Muscle of leg (tissue), 11 donors: ENCODE measurements around the gene PRRG3. TPM values are rescaled to one million over a fixed set of nuclear protein-coding genes. Genes with fewer than 3 reads are reported as not detected.

Experiments used
- DNase-seq: peaks from one replicate; pipeline ENCODE4 v3.0.0; 2013
- H3K27ac ChIP-seq: one replicate; pipeline ENCODE4 v1.5.1; 2013; ENCODE audit warnings: mild to moderate bottlenecking, low read length, control low read depth
- H3K27me3 ChIP-seq: one replicate; pipeline ENCODE4 v1.6.1; 2013; ENCODE audit warnings: low read length; ENCODE audit not compliant: control insufficient read depth, insufficient read depth
- H3K36me3 ChIP-seq: one replicate; pipeline ENCODE4 v1.6.1; 2013; ENCODE audit warnings: low read length; ENCODE audit not compliant: control insufficient read depth, insufficient read depth
- H3K4me1 ChIP-seq: one replicate; pipeline ENCODE4 v1.6.1; 2013; ENCODE audit warnings: low read length; ENCODE audit not compliant: control insufficient read depth, insufficient read depth
- H3K4me3 ChIP-seq: one replicate; pipeline ENCODE4 v1.5.1; 2013; ENCODE audit warnings: low read length, control low read depth
- H3K9me3 ChIP-seq: replicated peaks from 2 replicates; pipeline ENCODE4 v1.6.1; 2013; ENCODE audit warnings: low read depth, low read length; ENCODE audit not compliant: control insufficient read depth
- WGBS: methylation state at CpG from one replicate; pipeline ENCODE4 v1.1.5; 2013; ENCODE audit warnings: missing lambda C conversion rate; ENCODE audit not compliant: insufficient coverage; 5-methylcytosine and 5-hydroxymethylcytosine counted together
- polyA plus RNA-seq, 8 donors: library from polyadenylated mRNA; unstranded; fragments of 120-200 nt; gene quantifications; one replicate each; pipeline versions ENCODE4 v1.2.1 to v1.2.3, GENCODE V29; 2013; ENCODE audit warnings: inconsistent platforms in 1 of 8, low replicate concordance in 1 of 8; ENCODE audit not compliant: insufficient read length in 8 of 8, insufficient read depth in 1 of 8
- total RNA-seq: library from RNA; stranded (reverse); fragments of 120-200 nt; gene quantifications from one replicate; pipeline ENCODE4 v1.2.4, GENCODE V29; 2013

The PRRG3 gene
- total and polyA plus RNA-seq, 9 donors = 12.6 to 41.4 (median 27.7) TPM

DNA sequence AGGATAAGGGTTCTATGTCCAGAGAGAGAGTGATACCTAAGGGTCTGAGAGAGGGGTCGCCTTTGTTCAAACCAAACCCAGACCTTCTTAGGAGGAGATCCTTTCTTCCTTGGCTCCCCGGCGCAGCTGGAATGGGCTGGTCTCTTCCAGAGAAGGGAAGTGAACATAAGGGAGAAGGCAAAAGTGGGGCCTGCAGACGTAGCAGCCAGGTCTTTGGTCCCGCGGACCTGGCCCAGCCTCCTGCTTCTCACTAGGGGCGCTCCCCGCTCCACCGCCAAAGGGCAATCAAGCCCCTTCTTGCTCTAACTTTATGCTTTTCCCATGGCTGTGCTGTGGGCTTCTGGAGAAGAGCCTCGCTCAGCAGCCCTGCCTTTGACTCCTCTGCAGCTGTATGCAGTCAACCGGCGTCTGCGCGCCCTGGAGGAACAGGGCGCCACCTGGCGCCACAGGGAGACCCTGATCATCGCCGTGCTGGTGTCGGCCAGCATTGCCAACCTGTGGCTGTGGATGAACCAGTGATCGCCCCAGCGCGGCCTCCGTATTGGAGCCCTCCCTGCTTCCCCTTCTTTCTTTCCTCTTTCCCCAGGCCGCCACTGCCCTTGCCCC is 27.1 kb downstream of the PRRG3 start:
- Histone ChIP-seq H3K4me1 (peaks cover 22% of the 10 kb centered on the region), H3K27ac (no peak overlapping the region), H3K9me3 (no peaks in the 10 kb centered on the region), H3K27me3 (peaks cover 14% of the 10 kb centered on the region), H3K4me3 (no peak overlapping the region), H3K36me3 (no peaks in the 10 kb centered on the region)
- WGBS = 33% methylated on average over 22 of the region's 24 CpGs
- DNase-seq = peak; percentile 52

GRCh38 chrX:151723156-151723760 is 28.0 kb downstream of the PRRG3 start:
- H3K9me3 ChIP-seq = no peaks in the 10 kb centered on the region
- no peak overlapping the region for H3K27ac ChIP-seq
- no peaks in the 10 kb centered on the region for H3K36me3 ChIP-seq
- no peak overlapping the region for H3K4me3 ChIP-seq
- peaks cover 18% of the 10 kb centered on the region for H3K27me3 ChIP-seq
- WGBS = 60% methylated on average over 5 of the region's 7 CpGs
- peaks cover 22% of the 10 kb centered on the region for H3K4me1 ChIP-seq
- DNase-seq = peak; percentile 32

GRCh38 chrX:151724563-151725337 is 29.5 kb downstream of the PRRG3 start:
- Histone ChIP-seq H3K27me3 (peaks cover 25% of the 10 kb centered on the region), H3K27ac (no peak overlapping the region), H3K9me3 (no peaks in the 10 kb centered on the region), H3K36me3 (no peaks in the 10 kb centered on the region), H3K4me3 (no peak overlapping the region), H3K4me1 (peaks cover 22% of the 10 kb centered on the region)
- WGBS = 23% methylated on average over 3 of the region's 7 CpGs
- DNase-seq = no peak

GRCh38 chrX:151725338-151725614 is 30.0 kb downstream of the PRRG3 start:
- WGBS = no CpG with 5 or more reads among the region's 1 CpG
- no peaks in the 10 kb centered on the region for H3K36me3 ChIP-seq
- peaks cover 22% of the 10 kb centered on the region for H3K4me1 ChIP-seq
- no peaks in the 10 kb centered on the region for H3K9me3 ChIP-seq
- no peak overlapping the region for H3K27ac ChIP-seq
- DNase-seq = no peak
- H3K4me3 ChIP-seq = no peak overlapping the region
- H3K27me3 ChIP-seq = peaks cover 25% of the 10 kb centered on the region

GRCh38 chrX:151726751-151727150 is 31.5 kb downstream of the PRRG3 start:
- WGBS = 67% methylated on average over 5 of the region's 5 CpGs
- H3K27ac ChIP-seq = no peak overlapping the region
- no peak overlapping the region for H3K4me3 ChIP-seq
- no peaks in the 10 kb centered on the region for H3K36me3 ChIP-seq
- DNase-seq = no peak
- H3K9me3 ChIP-seq = no peaks in the 10 kb centered on the region
- H3K4me1 ChIP-seq = peaks cover 22% of the 10 kb centered on the region
- H3K27me3 ChIP-seq = peaks cover 22% of the 10 kb centered on the region

DNA sequence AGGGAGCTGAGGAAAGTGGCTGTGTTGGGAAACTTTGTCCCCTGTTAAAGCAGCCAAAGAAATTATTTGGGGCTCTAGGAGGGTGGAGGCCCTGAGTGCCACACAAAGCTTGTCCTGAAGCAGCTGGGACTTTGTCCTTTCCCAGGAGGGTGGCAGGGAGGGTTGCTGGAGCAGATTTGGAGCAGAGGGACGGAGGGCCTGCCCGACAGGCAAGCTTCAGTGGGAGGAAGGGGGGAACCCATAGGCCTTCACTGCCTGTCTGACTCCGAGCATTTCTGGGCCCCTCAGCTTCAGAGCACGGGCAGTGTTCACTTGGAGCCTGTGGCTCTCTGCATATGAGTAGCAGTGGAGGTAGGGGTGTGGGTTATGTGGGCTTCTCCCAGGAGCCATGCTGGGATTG is 32.1 kb downstream of the PRRG3 start:
- Histone ChIP-seq H3K9me3 (no peaks in the 10 kb centered on the region), H3K4me1 (peaks cover 22% of the 10 kb centered on the region), H3K36me3 (no peaks in the 10 kb centered on the region), H3K27me3 (peaks cover 24% of the 10 kb centered on the region), H3K4me3 (no peak overlapping the region), H3K27ac (no peak overlapping the region)
- no peak for DNase-seq
- 84% methylated on average over 3 of the region's 4 CpGs for WGBS

- Histone ChIP-seq H3K4me3 (no peak overlapping the region), H3K9me3 (no peaks in the 10 kb centered on the region), H3K27ac (no peak overlapping the region), H3K4me1 (peaks cover 13% of the 10 kb centered on the region), H3K27me3 (peaks cover 22% of the 10 kb centered on the region), H3K36me3 (no peaks in the 10 kb centered on the region)
- 67% methylated on average over 2 of the region's 4 CpGs for WGBS
- DNase-seq = no peak
These were observed 33.9 kb downstream of the PRRG3 start for GRCh38 chrX:151729056-151729725.

DNA sequence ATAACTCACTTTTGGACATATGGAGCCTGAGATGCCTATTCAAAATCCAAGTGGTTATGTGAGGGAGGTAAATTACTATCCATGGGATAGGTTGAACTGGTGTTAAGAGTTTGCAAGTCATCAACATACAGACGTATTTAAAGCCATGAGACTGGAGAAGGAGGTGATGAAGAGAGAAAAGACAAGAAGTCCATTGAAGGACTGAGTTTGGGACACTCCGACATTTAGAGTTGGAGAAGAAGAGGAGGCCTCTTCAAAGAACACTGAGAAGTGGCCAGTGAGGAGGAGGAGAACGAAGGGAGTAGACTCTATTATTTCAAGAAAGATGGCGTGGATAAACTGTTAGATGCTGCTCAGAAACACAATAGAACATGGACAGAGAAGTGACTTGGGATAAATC is 39.2 kb downstream of the PRRG3 start, which contains the start of gene CNGA2:
Gene CNGA2 (plus strand): TSS at position 301 of the 400 bp plus-strand sequence. CDS start 3,738 bp downstream, outside the sequence.
- Histone ChIP-seq H3K36me3 (no peaks in the 10 kb centered on the region), H3K4me1 (no peaks in the 10 kb centered on the region), H3K27me3 (peaks cover 33% of the 10 kb centered on the region), H3K4me3 (no peak within 1 kb of the TSS), H3K27ac (no peak within 1 kb of the TSS), H3K9me3 (no peaks in the 10 kb centered on the region)
- WGBS = 82% methylated on average over 3 of the region's 4 CpGs
- no peak for DNase-seq

GRCh38 chrX:151735219-151735618 is 40.0 kb downstream of the PRRG3 start:
- Histone ChIP-seq H3K4me3 (no peak overlapping the region), H3K36me3 (no peaks in the 10 kb centered on the region), H3K9me3 (no peaks in the 10 kb centered on the region), H3K27ac (no peak overlapping the region), H3K4me1 (no peaks in the 10 kb centered on the region), H3K27me3 (peaks cover 30% of the 10 kb centered on the region)
- no CpG with 5 or more reads among the region's 2 CpGs for WGBS
- DNase-seq = no peak

- Histone ChIP-seq H3K4me3 (no peak overlapping the region), H3K27ac (no peak overlapping the region), H3K9me3 (no peaks in the 10 kb centered on the region), H3K27me3 (peaks cover 33% of the 10 kb centered on the region), H3K36me3 (no peaks in the 10 kb centered on the region), H3K4me1 (no peaks in the 10 kb centered on the region)
- WGBS = 72% methylated on average over 6 of the region's 6 CpGs
- DNase-seq = no peak
These were observed 41.4 kb downstream of the PRRG3 start for GRCh38 chrX:151736685-151737084.
